Measurements from ENCODE around the gene PPFIA1.

DNA sequence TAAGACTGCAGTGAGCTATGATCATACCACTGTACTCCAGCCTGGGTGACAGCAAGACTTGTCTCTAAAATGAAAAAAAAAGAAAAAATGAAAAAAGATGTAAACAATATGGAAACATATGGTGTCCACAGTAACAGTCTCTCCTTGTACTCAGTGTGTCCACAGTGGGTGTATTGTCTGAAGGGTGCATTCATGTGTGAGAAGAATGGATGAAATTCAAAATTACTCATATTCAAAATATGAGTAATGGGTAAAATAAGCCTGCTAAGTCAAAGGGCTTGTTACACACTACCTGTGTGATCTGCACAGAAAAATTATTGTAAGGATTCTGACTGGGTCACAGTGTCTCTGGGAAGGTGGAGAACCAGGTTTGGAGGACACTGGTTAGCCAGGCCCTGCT, 26.9 kb downstream of the PPFIA1 start:
- TF ChIP-seq, protein P1, sequence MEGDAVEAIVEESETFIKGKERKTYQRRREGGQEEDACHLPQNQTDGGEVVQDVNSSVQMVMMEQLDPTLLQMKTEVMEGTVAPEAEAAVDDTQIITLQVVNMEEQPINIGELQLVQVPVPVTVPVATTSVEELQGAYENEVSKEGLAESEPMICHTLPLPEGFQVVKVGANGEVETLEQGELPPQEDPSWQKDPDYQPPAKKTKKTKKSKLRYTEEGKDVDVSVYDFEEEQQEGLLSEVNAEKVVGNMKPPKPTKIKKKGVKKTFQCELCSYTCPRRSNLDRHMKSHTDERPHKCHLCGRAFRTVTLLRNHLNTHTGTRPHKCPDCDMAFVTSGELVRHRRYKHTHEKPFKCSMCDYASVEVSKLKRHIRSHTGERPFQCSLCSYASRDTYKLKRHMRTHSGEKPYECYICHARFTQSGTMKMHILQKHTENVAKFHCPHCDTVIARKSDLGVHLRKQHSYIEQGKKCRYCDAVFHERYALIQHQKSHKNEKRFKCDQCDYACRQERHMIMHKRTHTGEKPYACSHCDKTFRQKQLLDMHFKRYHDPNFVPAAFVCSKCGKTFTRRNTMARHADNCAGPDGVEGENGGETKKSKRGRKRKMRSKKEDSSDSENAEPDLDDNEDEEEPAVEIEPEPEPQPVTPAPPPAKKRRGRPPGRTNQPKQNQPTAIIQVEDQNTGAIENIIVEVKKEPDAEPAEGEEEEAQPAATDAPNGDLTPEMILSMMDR (IDR thresholded peaks at IDR 0.05) = no peak
- no peak for TF ChIP-seq POLR2A (IDR thresholded peaks at IDR 0.05)
- TF ChIP-seq POLR2AphosphoS5 (IDR thresholded peaks at IDR 0.05) = no peak

Measured in sigmoid colon (tissue), 4 donors.